H1 (cell line): ENCODE results near the gene DNAJC22. TPM values are rescaled to one million over a fixed set of nuclear protein-coding genes. Genes with fewer than 3 reads are reported as not detected.

Experiments used
- CTCF ChIA-PET: fragments of 300-600 bp; sonication (Branson Sonifier 250); formaldehyde crosslinking; loops from one replicate; lab custom pipeline; 2021; ENCODE audit not compliant: partially characterized antibody; lab: Charles Lee
- POLR2A ChIA-PET: fragments of 300-600 bp; sonication (Branson Sonifier 250); formaldehyde crosslinking; loops from one replicate; lab custom pipeline; 2021; ENCODE audit warnings: inconsistent platforms; ENCODE audit not compliant: partially characterized antibody; lab: Charles Lee
- DNase-seq, 2 experiments: peaks; one replicate each; pipeline versions ENCODE4 v3.0.0 to v3.0.0-alpha.2; 2010 to 2022; ENCODE audit warnings: low spot score in 2 of 2, low read depth in 1 of 2, mixed read lengths in 1 of 2
- FAIRE-seq: peaks from 2 replicates; lab custom pipeline; 2011; peaks lifted over from hg19 to GRCh38; lab: Jason Lieb, UNC
- H2AFZ ChIP-seq: 2 replicates; pipeline ENCODE4 v1.8.1; 2012; ENCODE audit warnings: low read length, inconsistent platforms
- H2AK5ac ChIP-seq: 2 replicates; pipeline ENCODE4 v1.6.1; 2013; ENCODE audit warnings: low read depth, low read length
- H2BK120ac ChIP-seq: replicated peaks from 2 replicates; pipeline ENCODE3; 2013; ENCODE audit warnings: low read depth, low read length, inconsistent platforms
- H2BK12ac ChIP-seq: 2 replicates; pipeline ENCODE4 v1.6.1; 2013; ENCODE audit warnings: low read depth, low read length
- H2BK15ac ChIP-seq: 2 replicates; pipeline ENCODE4 v1.6.1; 2013; ENCODE audit warnings: low read length
- H2BK20ac ChIP-seq: 2 replicates; pipeline ENCODE4 v1.6.1; 2013; ENCODE audit warnings: low read length
- H2BK5ac ChIP-seq: 2 replicates; pipeline ENCODE4 v1.6.1; 2013; ENCODE audit warnings: low read depth, low read length
- H3K14ac ChIP-seq: 2 replicates; pipeline ENCODE4 v1.6.1; 2013; ENCODE audit warnings: inconsistent platforms; ENCODE audit not compliant: insufficient read length
- H3K18ac ChIP-seq: 2 replicates; pipeline ENCODE4 v1.6.1; 2013; ENCODE audit warnings: low read length; ENCODE audit errors: extremely low read depth
- H3K23ac ChIP-seq: 2 replicates; pipeline ENCODE4 v1.6.1; 2013; ENCODE audit warnings: inconsistent platforms; ENCODE audit not compliant: insufficient read length
- H3K23me2 ChIP-seq: 2 replicates; pipeline ENCODE4 v1.6.1; 2013; ENCODE audit warnings: low read depth, low read length
- H3K27ac ChIP-seq: 2 replicates; pipeline ENCODE4 v1.6.1; 2011; ENCODE audit warnings: low read depth, low read length, inconsistent platforms
- H3K27me3 ChIP-seq, 4 experiments: replicated peaks in 1 of 4; 1 replicate in 1 of 4; 2 replicates in 3 of 4; pipeline versions ENCODE4 v1.6.1 to v1.8.1; 2011 to 2013; ENCODE audit warnings: low read length in 3 of 4, mild to moderate bottlenecking in 3 of 4, inconsistent platforms in 2 of 4, mixed read lengths in 2 of 4, moderate library complexity in 1 of 4; ENCODE audit not compliant: control insufficient read depth in 3 of 4, insufficient read depth in 3 of 4; ENCODE audit errors: extremely low read depth in 1 of 4
- H3K36me3 ChIP-seq, 4 experiments: 2 replicates each; pipeline versions ENCODE4 v1.6.1 to v1.8.1; 2011 to 2013; ENCODE audit warnings: mild to moderate bottlenecking in 4 of 4, low read length in 3 of 4, moderate library complexity in 2 of 4, control low read depth in 1 of 4, inconsistent platforms in 1 of 4; ENCODE audit not compliant: insufficient read depth in 4 of 4, control insufficient read depth in 2 of 4
- H3K4ac ChIP-seq: replicated peaks from 2 replicates; pipeline ENCODE3; 2013; ENCODE audit warnings: low read length, low read depth, mixed read lengths, inconsistent platforms; ENCODE audit not compliant: insufficient read length
- H3K4me1 ChIP-seq, 4 experiments: replicated peaks in 1 of 4; 1 replicate in 1 of 4; 2 replicates in 3 of 4; pipeline versions ENCODE4 v1.6.1 to v1.8.1; 2011 to 2013; ENCODE audit warnings: low read length in 3 of 4, inconsistent platforms in 2 of 4, mixed read lengths in 1 of 4; ENCODE audit not compliant: insufficient read depth in 4 of 4, control insufficient read depth in 3 of 4
- H3K4me2 ChIP-seq, 2 experiments: 2 replicates each; pipeline versions ENCODE4 v1.6.1 to v1.8.1; 2011 to 2013; ENCODE audit warnings: low read depth in 2 of 2, low read length in 2 of 2, control low read depth in 1 of 2, inconsistent platforms in 1 of 2, mild to moderate bottlenecking in 1 of 2; ENCODE audit not compliant: insufficient read depth in 1 of 2
- H3K4me3 ChIP-seq, 4 experiments: fragments of 200-600, 300-600 bp in 1 of 4; sonication (generic), shearing (Covaris generic), sonication (Bioruptor Twin) in 1 of 4; 2 replicates each; pipeline versions ENCODE4 v1.5.1 to v1.8.1; 2011 to 2016; ENCODE audit warnings: low read length in 4 of 4, low read depth in 3 of 4, control low read depth in 2 of 4, inconsistent platforms in 2 of 4, mild to moderate bottlenecking in 2 of 4, mixed read lengths in 1 of 4, moderate library complexity in 1 of 4; ENCODE audit not compliant: insufficient read depth in 2 of 4; ENCODE audit errors: extremely low read depth in 1 of 4
- H3K56ac ChIP-seq: replicated peaks from 2 replicates; pipeline ENCODE3; 2013; ENCODE audit warnings: low read depth, mild to moderate bottlenecking, mixed read lengths, low read length, inconsistent platforms; ENCODE audit not compliant: insufficient read length
- H3K79me1 ChIP-seq: 2 replicates; pipeline ENCODE4 v1.6.1; 2013; ENCODE audit warnings: low read depth, low read length, control low read depth
- H3K79me2 ChIP-seq, 2 experiments: 2 replicates each; pipeline versions ENCODE4 v1.6.1 to v1.8.1; 2012 to 2013; ENCODE audit warnings: low read length in 2 of 2, mild to moderate bottlenecking in 2 of 2, inconsistent platforms in 1 of 2; ENCODE audit not compliant: insufficient read depth in 2 of 2, control insufficient read depth in 1 of 2
- H3K9ac ChIP-seq, 4 experiments: replicated peaks in 1 of 4; 1 replicate in 1 of 4; 2 replicates in 3 of 4; pipeline versions ENCODE4 v1.6.1 to v1.8.1; 2011 to 2013; ENCODE audit warnings: low read depth in 3 of 4, low read length in 3 of 4, control low read depth in 2 of 4, mild to moderate bottlenecking in 2 of 4, moderate library complexity in 2 of 4, inconsistent platforms in 1 of 4; ENCODE audit errors: extremely low read depth in 1 of 4
- H3K9me3 ChIP-seq, 2 experiments: 2 replicates each; pipeline versions ENCODE4 v1.6.1 to v1.8.1; 2012 to 2013; ENCODE audit warnings: mild to moderate bottlenecking in 2 of 2, moderate library complexity in 2 of 2, control low read depth in 1 of 2, inconsistent platforms in 1 of 2, low read depth in 1 of 2, low read length in 1 of 2, mixed read lengths in 1 of 2; ENCODE audit not compliant: insufficient read depth in 2 of 2
- H4K20me1 ChIP-seq, 2 experiments: replicated peaks in 1 of 2; 2 replicates each; pipeline versions ENCODE3 to v1.8.1; 2011 to 2013; ENCODE audit warnings: inconsistent platforms in 2 of 2, low read length in 2 of 2, mild to moderate bottlenecking in 1 of 2; ENCODE audit not compliant: insufficient read depth in 2 of 2, control insufficient read depth in 1 of 2
- H4K5ac ChIP-seq: 2 replicates; pipeline ENCODE4 v1.6.1; 2013; ENCODE audit warnings: low read length, low read depth, mixed read lengths, inconsistent platforms; ENCODE audit not compliant: insufficient read length
- H4K8ac ChIP-seq: 2 replicates; pipeline ENCODE4 v1.8.0; 2013; ENCODE audit warnings: mild to moderate bottlenecking, moderate library complexity, low read length, inconsistent platforms; ENCODE audit not compliant: insufficient read depth; ENCODE audit errors: extremely low read depth
- H4K91ac ChIP-seq: replicated peaks from 2 replicates; pipeline ENCODE3; 2013; ENCODE audit warnings: low read length, mixed read lengths, inconsistent platforms; ENCODE audit not compliant: insufficient read length
- EZH2 ChIP-seq: fragments of 200-600 bp; sonication (generic); IDR thresholded peaks from 2 replicates; pipeline ENCODE4 v1.7.1; 2012; ENCODE audit warnings: low read depth, mild to moderate bottlenecking, moderate library complexity, low read length, inconsistent platforms; ENCODE audit not compliant: severe bottlenecking
- RAD21 ChIP-seq, 2 experiments: IDR thresholded peaks in 1 of 2; conservative IDR thresholded peaks in 1 of 2; 2 replicates each; pipeline ENCODE4 v1.6.1; 2011; ENCODE audit warnings: low read depth in 2 of 2, low read length in 2 of 2, improper control_type of control experiment in 1 of 2, inconsistent platforms in 1 of 2, mild to moderate bottlenecking in 1 of 2, moderate library complexity in 1 of 2
- SAP30 ChIP-seq: fragments of 300-600 bp; sonication (generic); IDR thresholded peaks from 2 replicates; pipeline ENCODE4 v1.7.1; 2012; ENCODE audit warnings: low read length, moderate library complexity, mild to moderate bottlenecking, inconsistent platforms; ENCODE audit not compliant: insufficient read depth, insufficient replicate concordance
- WGBS, 2 experiments: shearing (Covaris generic) in 1 of 2; methylation state at CpG; one replicate each; pipeline versions ENCODE4 v1.1.6 to v1.1.7; 2013 to 2015; ENCODE audit warnings: low lambda C conversion rate in 2 of 2, mixed read lengths in 2 of 2, inconsistent platforms in 1 of 2, low coverage in 1 of 2, missing lambda C conversion rate in 1 of 2; ENCODE audit not compliant: insufficient replicate concordance in 2 of 2, insufficient coverage in 1 of 2, insufficient read length in 1 of 2; ENCODE audit errors: extremely low coverage in 1 of 2, missing lambda C conversion rate in 1 of 2; 5-methylcytosine and 5-hydroxymethylcytosine counted together
- polyA plus RNA-seq, 7 experiments: library from polyadenylated mRNA; depleted of rRNA in 3 of 7; stranded (reverse) in 5 of 7; unstranded in 2 of 7; fragments of >200 nt in 5 of 7; fragments of 200-250 nt in 2 of 7; gene quantifications; 1 replicate in 5 of 7; 2 replicates in 1 of 7; 4 replicates in 1 of 7; pipeline versions ENCODE4 v1.2.1 to v1.2.3, GENCODE V29; 2011 to 2013; ENCODE audit warnings: missing spikeins in 2 of 7, mixed read lengths in 2 of 7
- total RNA-seq: library from RNA; stranded (reverse); fragmentation: NEBNext Ultra II Directional; extraction: Animal tissue kit (Norgen Biotek cat#: 25700); gene quantifications from 2 replicates; pipeline ENCODE4 v1.2.1, GENCODE V29; 2021

Gene DNAJC22
- total and polyA plus RNA-seq, 2 of the 8 experiments (the other 6 are each of a cell fraction or from before 2014, with no cell fraction given): 0.20 to 0.39 TPM

GRCh38 chr12:49332441-49332861, 14.2 kb upstream of the DNAJC22 start:
- H2BK20ac ChIP-seq: no peak overlapping the region
- FAIRE-seq: no peak
- no peak overlapping the region for H4K5ac ChIP-seq
- H2BK120ac ChIP-seq: no peak overlapping the region
- H3K27ac ChIP-seq: no peak overlapping the region
- no peak overlapping the region for H3K23ac ChIP-seq
- peaks cover 7% of the 10 kb centered on the region; the same call in 1 of the 2 replicates for H3K23me2 ChIP-seq
- no peak overlapping the region for H3K56ac ChIP-seq
- H2AFZ ChIP-seq: no peak overlapping the region
- peaks cover 0 to 4% (median 1%) of the 10 kb centered on the region in 4 experiments; a peak in 3 of 7 replicates for H3K4me1 ChIP-seq
- ChIA-PET POLR2A (interaction anchor here (0.9 to 6.2 kb wide), 11 partner anchors 9 to 272 kb away, joined by 3 to 37 read pairs (median 5); partner anchors contain the start of genes DNAJC22 and TROAP), CTCF (interaction anchor here (0.6 to 12.7 kb wide), 30 partner anchors 9 to 290 kb away, joined by 3 to 276 read pairs (median 5); partner anchors contain the start of genes DNAJC22, PRPH and TROAP)
- TF ChIP-seq SAP30: no peak
- no peak for TF ChIP-seq RAD21 (IDR thresholded peaks at IDR 0.05 in 1 of 2, conservative IDR thresholded peaks at IDR 0.05 in 1 of 2; ENCODE audit: low read depth in 2 of 2, low read length in 2 of 2)
- TF ChIP-seq EZH2: peak; percentile 11
- no peaks in the 10 kb centered on the region for H3K79me1 ChIP-seq
- WGBS, 2 experiments: 66% methylated on average over 15 of the region's 17 CpGs; no CpG with 5 or more reads in 1 of the 2 experiments
- no peak overlapping the region for H4K91ac ChIP-seq
- peak overlapping the region in 2 of 4 experiments; percentile 31 to 51; a peak in 3 of 8 replicates for H3K4me3 ChIP-seq
- H2BK5ac ChIP-seq: no peak overlapping the region
- H3K4ac ChIP-seq: no peak overlapping the region
- no peak overlapping the region for H2AK5ac ChIP-seq
- no peaks in the 10 kb centered on the region for H3K79me2 ChIP-seq
- DNase-seq: no peak
- H3K27me3 ChIP-seq: peaks cover 40 to 58% (median 51%) of the 10 kb centered on the region in 4 experiments
- no peak overlapping the region for H3K18ac ChIP-seq
- H3K9ac ChIP-seq: no peak overlapping the region
- H2BK15ac ChIP-seq: no peak overlapping the region
- H2BK12ac ChIP-seq: no peak overlapping the region
- peaks cover 8 to 9% of the 10 kb centered on the region in 2 experiments for H4K20me1 ChIP-seq
- no peak overlapping the region for H3K14ac ChIP-seq
- peaks cover 5 to 26% (median 13%) of the 10 kb centered on the region in 4 experiments; a peak in 7 of 8 replicates for H3K36me3 ChIP-seq
- peaks cover 0 to 6% of the 10 kb centered on the region in 2 experiments; a peak in 1 of 4 replicates for H3K9me3 ChIP-seq
- no peak overlapping the region for H4K8ac ChIP-seq
- H3K4me2 ChIP-seq: peak overlapping the region; percentile 62 to 85; a peak in 2 of 4 replicates
